Activated B cell treated with CpG ODN at 0.5 μM for 24 hours (primary cell): ENCODE results near the gene ABRACL. TPM values are rescaled to one million over a fixed set of nuclear protein-coding genes. Genes with fewer than 3 reads are reported as not detected.
"Not testable (repeated sequence)": the region's sequence is repeated elsewhere in the genome, so short reads cannot be mapped to it uniquely, and the experiment has no call there.

Source experiments
- ATAC-seq: fragments of 200-7000 bp; cut with Tn5 transposase; one replicate; pipeline ENCODE4 v1.10.0; 2021; ENCODE audit warnings: low read depth, mild to moderate bottlenecking, moderate library complexity
- CTCF ChIA-PET: fragments of 350-600 bp; sonication (Branson Sonifier 250); formaldehyde crosslinking; loops from one replicate; lab custom pipeline; 2021; ENCODE audit warnings: antibody characterized with exemption; lab: Charles Lee
- POLR2A ChIA-PET: fragments of 350-600 bp; sonication (Branson Sonifier 250); formaldehyde crosslinking; loops from one replicate; lab custom pipeline; 2021; ENCODE audit warnings: antibody characterized with exemption; lab: Charles Lee
- DNase-seq: peaks from one replicate; pipeline ENCODE4 v3.0.0; 2022
- H3K27ac Mint-ChIP-seq: one replicate; pipeline ENCODE4 v1.8.0; 2020; ENCODE audit warnings: mixed read lengths
- H3K27me3 Mint-ChIP-seq: one replicate; pipeline ENCODE4 v1.8.0; 2021; ENCODE audit warnings: mixed read lengths
- H3K36me3 Mint-ChIP-seq: one replicate; pipeline ENCODE4 v1.8.0; 2021; ENCODE audit warnings: low read depth, mixed read lengths
- H3K4me1 Mint-ChIP-seq: one replicate; pipeline ENCODE4 v1.8.0; 2021; ENCODE audit warnings: mixed read lengths
- H3K4me3 Mint-ChIP-seq: one replicate; pipeline ENCODE4 v1.8.0; 2020; ENCODE audit warnings: mild to moderate bottlenecking, mixed read lengths
- H3K9me3 Mint-ChIP-seq: one replicate; pipeline ENCODE4 v1.8.0; 2020; ENCODE audit warnings: mixed read lengths
- intact Hi-C: fragments of 100-400 bp; cut with micrococcal nuclease; formaldehyde crosslinking; loops from one replicate; pipeline ENCODE4 v1.15.1; 2024
- total RNA-seq: library from RNA; stranded (reverse); gene quantifications from 2 replicates; pipeline ENCODE4 v1.2.3, GENCODE V29; 2022
- TF ChIP-seq, protein P1 (sequence below): fragments of 200-600 bp; IDR thresholded peaks from one replicate; pipeline ENCODE4 v1.8.0; 2022; ENCODE audit warnings: antibody characterized with exemption, mild to moderate bottlenecking

The ABRACL gene
- total RNA-seq, 1 donor from 2014 or later, result 63.8 TPM

DNA sequence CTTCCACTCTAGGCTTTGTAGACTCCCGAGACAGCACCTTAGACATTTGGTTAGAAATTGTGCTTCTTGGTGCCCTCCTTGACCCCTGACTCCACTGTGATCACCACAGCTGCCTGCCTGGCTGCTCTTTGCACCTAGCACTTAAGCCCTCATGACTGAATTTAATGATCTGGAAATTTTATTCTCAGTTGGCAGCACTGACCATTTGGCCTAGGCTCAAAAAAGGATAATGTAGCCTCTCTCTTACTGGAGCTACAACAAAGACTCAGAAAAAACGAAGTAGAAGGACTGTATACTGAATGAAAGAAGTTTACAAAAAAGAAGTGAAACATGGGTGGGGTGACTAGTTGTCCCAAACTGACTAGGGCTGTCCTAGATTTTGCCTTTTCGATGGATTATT lies 11.3 kb upstream of the ABRACL start:
- Mint-ChIP-seq H3K27me3 (no peaks in the 10 kb centered on the region), H3K4me1 (peaks cover 20% of the 10 kb centered on the region), H3K27ac (no peak overlapping the region), H3K36me3 (no peaks in the 10 kb centered on the region), H3K9me3 (no peaks in the 10 kb centered on the region), H3K4me3 (no peak overlapping the region)
- ATAC-seq, result no peak
- intact Hi-C loops, result no loop called here
- CTCF ChIA-PET, result interaction anchor here (0.7 to 1.7 kb wide), 2 partner anchors 28 to 347 kb away, joined by 3 to 5 read pairs; no protein-coding TSS in a partner anchor
- TF ChIP-seq, protein P1, sequence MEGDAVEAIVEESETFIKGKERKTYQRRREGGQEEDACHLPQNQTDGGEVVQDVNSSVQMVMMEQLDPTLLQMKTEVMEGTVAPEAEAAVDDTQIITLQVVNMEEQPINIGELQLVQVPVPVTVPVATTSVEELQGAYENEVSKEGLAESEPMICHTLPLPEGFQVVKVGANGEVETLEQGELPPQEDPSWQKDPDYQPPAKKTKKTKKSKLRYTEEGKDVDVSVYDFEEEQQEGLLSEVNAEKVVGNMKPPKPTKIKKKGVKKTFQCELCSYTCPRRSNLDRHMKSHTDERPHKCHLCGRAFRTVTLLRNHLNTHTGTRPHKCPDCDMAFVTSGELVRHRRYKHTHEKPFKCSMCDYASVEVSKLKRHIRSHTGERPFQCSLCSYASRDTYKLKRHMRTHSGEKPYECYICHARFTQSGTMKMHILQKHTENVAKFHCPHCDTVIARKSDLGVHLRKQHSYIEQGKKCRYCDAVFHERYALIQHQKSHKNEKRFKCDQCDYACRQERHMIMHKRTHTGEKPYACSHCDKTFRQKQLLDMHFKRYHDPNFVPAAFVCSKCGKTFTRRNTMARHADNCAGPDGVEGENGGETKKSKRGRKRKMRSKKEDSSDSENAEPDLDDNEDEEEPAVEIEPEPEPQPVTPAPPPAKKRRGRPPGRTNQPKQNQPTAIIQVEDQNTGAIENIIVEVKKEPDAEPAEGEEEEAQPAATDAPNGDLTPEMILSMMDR, result no peak
- no peak for DNase-seq
- POLR2A ChIA-PET, result interaction anchor here (3.6 kb wide), 1 partner anchor 12 kb away, joined by 43 read pairs; the partner anchor contains the start of gene ABRACL

DNA sequence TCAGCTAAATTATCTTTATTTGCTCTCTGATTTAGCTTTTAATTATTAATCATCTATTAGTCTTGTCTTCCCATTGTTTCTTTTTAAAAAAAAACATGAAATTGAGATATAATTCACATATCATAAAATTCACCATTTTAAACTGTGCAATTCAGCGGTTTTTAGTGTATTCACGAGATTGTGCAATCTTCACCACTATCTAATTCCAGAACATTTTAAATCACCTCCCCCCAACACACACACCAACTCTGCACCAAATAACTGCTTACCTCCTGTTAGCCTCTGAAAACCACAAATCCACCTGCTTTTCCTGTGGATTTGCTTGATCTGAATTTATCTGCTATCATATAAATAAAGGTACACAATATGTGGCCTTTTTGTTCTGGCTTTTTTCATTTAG lies 8.8 kb upstream of the ABRACL start:
- TF ChIP-seq, protein P1, result no peak
- DNase-seq (no peak), ATAC-seq (no peak)
- Mint-ChIP-seq H3K4me1 (peaks cover 20% of the 10 kb centered on the region), H3K36me3 (no peaks in the 10 kb centered on the region), H3K9me3 (no peaks in the 10 kb centered on the region), H3K27ac (no peak overlapping the region), H3K27me3 (no peaks in the 10 kb centered on the region), H3K4me3 (no peak overlapping the region)
- intact Hi-C loops, result no loop called here
- CTCF ChIA-PET, result interaction anchor here (1.4 kb wide), 1 partner anchor 31 kb away, joined by 4 read pairs; the partner anchor contains the start of gene REPS1
- POLR2A ChIA-PET, result interaction anchor here (0.6 to 1.2 kb wide), 2 partner anchors 8 to 198 kb away, joined by 4 to 6 read pairs; no protein-coding TSS in a partner anchor

DNA sequence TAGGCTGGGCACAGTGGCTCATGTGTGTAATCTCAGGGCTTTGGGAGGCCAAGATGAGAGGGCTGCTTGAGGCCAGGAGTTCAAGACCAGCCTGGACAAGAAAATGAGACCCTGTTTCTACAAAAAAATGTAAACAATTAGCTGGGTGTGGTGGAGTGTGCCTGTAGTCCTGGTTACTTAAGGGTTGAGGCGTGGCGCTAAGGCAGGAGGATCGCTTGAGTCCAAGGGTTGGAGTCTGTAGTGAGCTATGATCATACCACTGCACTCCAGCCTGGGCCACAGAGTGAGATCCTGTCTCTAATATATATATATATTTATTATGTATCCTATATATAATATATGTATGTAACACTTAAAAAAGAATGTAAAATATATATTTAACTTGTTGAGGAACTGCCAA lies 7.9 kb upstream of the ABRACL start:
- Mint-ChIP-seq H3K27ac (no peak overlapping the region), H3K4me1 (peaks cover 20% of the 10 kb centered on the region), H3K9me3 (no peaks in the 10 kb centered on the region), H3K27me3 (no peaks in the 10 kb centered on the region), H3K4me3 (no peak overlapping the region), H3K36me3 (no peaks in the 10 kb centered on the region)
- TF ChIP-seq, protein P1, result no peak
- POLR2A ChIA-PET, result no interaction called here
- intact Hi-C loops, result no loop called here
- CTCF ChIA-PET, result no interaction called here
- ATAC-seq (no peak), DNase-seq (no peak)

DNA sequence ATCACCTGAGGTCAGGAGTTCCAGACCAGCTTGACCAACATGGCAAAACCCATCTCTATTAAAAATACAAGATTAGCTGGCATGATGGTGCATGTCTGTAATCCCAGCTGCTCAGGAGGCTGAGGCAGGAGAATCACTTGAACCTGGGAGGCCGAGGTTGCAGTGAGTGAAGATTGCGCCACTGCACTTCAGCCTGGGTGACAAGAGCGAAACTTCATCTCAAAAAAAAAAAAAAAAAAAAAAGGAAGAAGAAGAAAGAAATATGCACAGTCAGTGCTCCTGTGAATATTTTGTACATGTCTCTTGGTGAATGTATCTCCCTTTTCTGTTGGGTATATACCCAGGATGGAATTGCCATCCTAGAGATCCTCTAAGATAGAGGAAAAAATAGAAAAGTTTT lies 3.1 kb upstream of the ABRACL start:
- ATAC-seq, DNase-seq, H3K36me3 Mint-ChIP-seq, H3K9me3 Mint-ChIP-seq, CTCF ChIA-PET, POLR2A ChIA-PET, H3K27me3 Mint-ChIP-seq, H3K4me3 Mint-ChIP-seq, H3K27ac Mint-ChIP-seq: not testable (repeated sequence)
- intact Hi-C loops, result loop anchor here (5.0 kb wide), 2 partner anchors 247 to 333 kb away; no protein-coding TSS in a partner anchor
- peaks cover 13% of the 10 kb centered on the region for H3K4me1 Mint-ChIP-seq

DNA sequence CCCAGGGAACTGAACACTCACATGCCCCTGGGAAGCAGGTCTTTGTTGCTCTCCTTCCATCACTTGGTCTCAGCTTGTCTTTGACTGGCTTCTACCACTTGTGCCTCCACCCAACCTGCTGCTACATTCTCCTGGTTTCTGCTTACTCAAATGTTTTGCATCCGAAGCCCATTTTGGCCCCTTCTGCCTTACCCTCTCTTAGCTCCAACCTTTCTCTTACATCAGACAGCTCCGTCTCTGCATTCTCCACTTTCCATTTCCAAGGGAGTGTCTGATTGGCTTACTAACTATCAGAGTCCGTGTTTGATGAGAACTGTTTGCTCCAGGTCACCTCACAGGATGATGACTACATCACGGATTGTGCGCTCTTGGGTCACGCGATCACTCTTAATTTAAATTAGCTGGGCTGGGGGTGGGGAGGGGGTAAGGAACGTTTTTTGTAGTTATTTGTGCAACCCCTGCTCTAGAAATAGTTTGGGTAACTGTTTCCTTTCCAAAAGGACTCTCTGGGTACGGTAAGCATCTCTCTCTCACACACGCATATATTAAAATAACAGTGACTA lies 844 bp upstream of the ABRACL start:
- POLR2A ChIA-PET, result interaction anchor here (0.5 to 4.9 kb wide), 8 partner anchors 8 to 911 kb away, joined by 3 to 43 read pairs (median 6); partner anchors contain the start of genes CCDC28A and CITED2
- ATAC-seq (no peak), DNase-seq (no peak)
- TF ChIP-seq, protein P1, result no peak
- Mint-ChIP-seq H3K27ac (peak overlapping the region; percentile 95), H3K4me3 (no peak overlapping the region), H3K9me3 (no peaks in the 10 kb centered on the region), H3K27me3 (no peaks in the 10 kb centered on the region), H3K36me3 (peaks cover 3% of the 10 kb centered on the region), H3K4me1 (peaks cover 13% of the 10 kb centered on the region)
- intact Hi-C loops, result loop anchor here (1.0 to 5.0 kb wide), 5 partner anchors 11 to 335 kb away; partner anchors contain the start of gene REPS1
- CTCF ChIA-PET, result no interaction called here
